H1 (cell line): Measurements from ENCODE around the gene DEFB118. TPM values are rescaled to one million over a fixed set of nuclear protein-coding genes. Genes with fewer than 3 reads are reported as not detected.

ENCODE experiments used
- CTCF ChIA-PET: fragments of 300-600 bp; sonication (Branson Sonifier 250); formaldehyde crosslinking; loops from one replicate; lab custom pipeline; 2021; ENCODE audit not compliant: partially characterized antibody; lab: Charles Lee
- POLR2A ChIA-PET: fragments of 300-600 bp; sonication (Branson Sonifier 250); formaldehyde crosslinking; loops from one replicate; lab custom pipeline; 2021; ENCODE audit warnings: inconsistent platforms; ENCODE audit not compliant: partially characterized antibody; lab: Charles Lee
- DNase-seq, 2 experiments: peaks; one replicate each; pipeline versions ENCODE4 v3.0.0 to v3.0.0-alpha.2; 2010 to 2022; ENCODE audit warnings: low spot score in 2 of 2, low read depth in 1 of 2, mixed read lengths in 1 of 2
- FAIRE-seq: peaks from 2 replicates; lab custom pipeline; 2011; peaks lifted over from hg19 to GRCh38; lab: Jason Lieb, UNC
- H2AFZ ChIP-seq: 2 replicates; pipeline ENCODE4 v1.8.1; 2012; ENCODE audit warnings: low read length, inconsistent platforms
- H2AK5ac ChIP-seq: 2 replicates; pipeline ENCODE4 v1.6.1; 2013; ENCODE audit warnings: low read depth, low read length
- H2BK120ac ChIP-seq: replicated peaks from 2 replicates; pipeline ENCODE3; 2013; ENCODE audit warnings: low read depth, low read length, inconsistent platforms
- H2BK12ac ChIP-seq: 2 replicates; pipeline ENCODE4 v1.6.1; 2013; ENCODE audit warnings: low read depth, low read length
- H2BK15ac ChIP-seq: 2 replicates; pipeline ENCODE4 v1.6.1; 2013; ENCODE audit warnings: low read length
- H2BK20ac ChIP-seq: 2 replicates; pipeline ENCODE4 v1.6.1; 2013; ENCODE audit warnings: low read length
- H2BK5ac ChIP-seq: 2 replicates; pipeline ENCODE4 v1.6.1; 2013; ENCODE audit warnings: low read depth, low read length
- H3K14ac ChIP-seq: 2 replicates; pipeline ENCODE4 v1.6.1; 2013; ENCODE audit warnings: inconsistent platforms; ENCODE audit not compliant: insufficient read length
- H3K18ac ChIP-seq: 2 replicates; pipeline ENCODE4 v1.6.1; 2013; ENCODE audit warnings: low read length; ENCODE audit errors: extremely low read depth
- H3K23ac ChIP-seq: 2 replicates; pipeline ENCODE4 v1.6.1; 2013; ENCODE audit warnings: inconsistent platforms; ENCODE audit not compliant: insufficient read length
- H3K23me2 ChIP-seq: 2 replicates; pipeline ENCODE4 v1.6.1; 2013; ENCODE audit warnings: low read depth, low read length
- H3K27ac ChIP-seq: 2 replicates; pipeline ENCODE4 v1.6.1; 2011; ENCODE audit warnings: low read depth, low read length, inconsistent platforms
- H3K27me3 ChIP-seq, 4 experiments: replicated peaks in 1 of 4; 1 replicate in 1 of 4; 2 replicates in 3 of 4; pipeline versions ENCODE4 v1.6.1 to v1.8.1; 2011 to 2013; ENCODE audit warnings: low read length in 3 of 4, mild to moderate bottlenecking in 3 of 4, inconsistent platforms in 2 of 4, mixed read lengths in 2 of 4, moderate library complexity in 1 of 4; ENCODE audit not compliant: control insufficient read depth in 3 of 4, insufficient read depth in 3 of 4; ENCODE audit errors: extremely low read depth in 1 of 4
- H3K36me3 ChIP-seq, 4 experiments: 2 replicates each; pipeline versions ENCODE4 v1.6.1 to v1.8.1; 2011 to 2013; ENCODE audit warnings: mild to moderate bottlenecking in 4 of 4, low read length in 3 of 4, moderate library complexity in 2 of 4, control low read depth in 1 of 4, inconsistent platforms in 1 of 4; ENCODE audit not compliant: insufficient read depth in 4 of 4, control insufficient read depth in 2 of 4
- H3K4ac ChIP-seq: replicated peaks from 2 replicates; pipeline ENCODE3; 2013; ENCODE audit warnings: low read length, low read depth, mixed read lengths, inconsistent platforms; ENCODE audit not compliant: insufficient read length
- H3K4me1 ChIP-seq, 4 experiments: replicated peaks in 1 of 4; 1 replicate in 1 of 4; 2 replicates in 3 of 4; pipeline versions ENCODE4 v1.6.1 to v1.8.1; 2011 to 2013; ENCODE audit warnings: low read length in 3 of 4, inconsistent platforms in 2 of 4, mixed read lengths in 1 of 4; ENCODE audit not compliant: insufficient read depth in 4 of 4, control insufficient read depth in 3 of 4
- H3K4me2 ChIP-seq, 2 experiments: 2 replicates each; pipeline versions ENCODE4 v1.6.1 to v1.8.1; 2011 to 2013; ENCODE audit warnings: low read depth in 2 of 2, low read length in 2 of 2, control low read depth in 1 of 2, inconsistent platforms in 1 of 2, mild to moderate bottlenecking in 1 of 2; ENCODE audit not compliant: insufficient read depth in 1 of 2
- H3K4me3 ChIP-seq, 4 experiments: fragments of 200-600, 300-600 bp in 1 of 4; sonication (generic), shearing (Covaris generic), sonication (Bioruptor Twin) in 1 of 4; 2 replicates each; pipeline versions ENCODE4 v1.5.1 to v1.8.1; 2011 to 2016; ENCODE audit warnings: low read length in 4 of 4, low read depth in 3 of 4, control low read depth in 2 of 4, inconsistent platforms in 2 of 4, mild to moderate bottlenecking in 2 of 4, mixed read lengths in 1 of 4, moderate library complexity in 1 of 4; ENCODE audit not compliant: insufficient read depth in 2 of 4; ENCODE audit errors: extremely low read depth in 1 of 4
- H3K56ac ChIP-seq: replicated peaks from 2 replicates; pipeline ENCODE3; 2013; ENCODE audit warnings: low read depth, mild to moderate bottlenecking, mixed read lengths, low read length, inconsistent platforms; ENCODE audit not compliant: insufficient read length
- H3K79me1 ChIP-seq: 2 replicates; pipeline ENCODE4 v1.6.1; 2013; ENCODE audit warnings: low read depth, low read length, control low read depth
- H3K79me2 ChIP-seq, 2 experiments: 2 replicates each; pipeline versions ENCODE4 v1.6.1 to v1.8.1; 2012 to 2013; ENCODE audit warnings: low read length in 2 of 2, mild to moderate bottlenecking in 2 of 2, inconsistent platforms in 1 of 2; ENCODE audit not compliant: insufficient read depth in 2 of 2, control insufficient read depth in 1 of 2
- H3K9ac ChIP-seq, 4 experiments: replicated peaks in 1 of 4; 1 replicate in 1 of 4; 2 replicates in 3 of 4; pipeline versions ENCODE4 v1.6.1 to v1.8.1; 2011 to 2013; ENCODE audit warnings: low read depth in 3 of 4, low read length in 3 of 4, control low read depth in 2 of 4, mild to moderate bottlenecking in 2 of 4, moderate library complexity in 2 of 4, inconsistent platforms in 1 of 4; ENCODE audit errors: extremely low read depth in 1 of 4
- H3K9me3 ChIP-seq, 2 experiments: 2 replicates each; pipeline versions ENCODE4 v1.6.1 to v1.8.1; 2012 to 2013; ENCODE audit warnings: mild to moderate bottlenecking in 2 of 2, moderate library complexity in 2 of 2, control low read depth in 1 of 2, inconsistent platforms in 1 of 2, low read depth in 1 of 2, low read length in 1 of 2, mixed read lengths in 1 of 2; ENCODE audit not compliant: insufficient read depth in 2 of 2
- H4K20me1 ChIP-seq, 2 experiments: replicated peaks in 1 of 2; 2 replicates each; pipeline versions ENCODE3 to v1.8.1; 2011 to 2013; ENCODE audit warnings: inconsistent platforms in 2 of 2, low read length in 2 of 2, mild to moderate bottlenecking in 1 of 2; ENCODE audit not compliant: insufficient read depth in 2 of 2, control insufficient read depth in 1 of 2
- H4K5ac ChIP-seq: 2 replicates; pipeline ENCODE4 v1.6.1; 2013; ENCODE audit warnings: low read length, low read depth, mixed read lengths, inconsistent platforms; ENCODE audit not compliant: insufficient read length
- H4K8ac ChIP-seq: 2 replicates; pipeline ENCODE4 v1.8.0; 2013; ENCODE audit warnings: mild to moderate bottlenecking, moderate library complexity, low read length, inconsistent platforms; ENCODE audit not compliant: insufficient read depth; ENCODE audit errors: extremely low read depth
- H4K91ac ChIP-seq: replicated peaks from 2 replicates; pipeline ENCODE3; 2013; ENCODE audit warnings: low read length, mixed read lengths, inconsistent platforms; ENCODE audit not compliant: insufficient read length
- BCL11A ChIP-seq, 2 experiments: IDR thresholded peaks; one replicate each; pipeline ENCODE4 v1.6.1; 2011; ENCODE audit warnings: low read depth in 2 of 2, low read length in 2 of 2, mild to moderate bottlenecking in 2 of 2
- CREB1 ChIP-seq: IDR thresholded peaks from 2 replicates; pipeline ENCODE4 v1.6.1; 2012; ENCODE audit warnings: inconsistent platforms
- HDAC6 ChIP-seq: IDR thresholded peaks from one replicate; pipeline ENCODE4 v1.7.1; 2012; ENCODE audit warnings: low read depth, mild to moderate bottlenecking, inconsistent platforms, low read length, moderate library complexity
- POLR2A ChIP-seq, 2 experiments: IDR thresholded peaks; 1 replicate in 1 of 2; 2 replicates in 1 of 2; pipeline ENCODE4 v1.6.1; 2011; ENCODE audit warnings: low read depth in 2 of 2, low read length in 2 of 2, mild to moderate bottlenecking in 2 of 2; ENCODE audit errors: control extremely low read depth in 1 of 2
- POU5F1 ChIP-seq: IDR thresholded peaks from 2 replicates; pipeline ENCODE4 v1.6.1; 2011; ENCODE audit warnings: low read depth, mild to moderate bottlenecking, low read length, moderate library complexity
- RBBP5 ChIP-seq: IDR thresholded peaks from 2 replicates; pipeline ENCODE4 v1.7.1; 2012; ENCODE audit warnings: low read depth, mild to moderate bottlenecking, inconsistent platforms, low read length, moderate library complexity, borderline replicate concordance
- RNF2 ChIP-seq: fragments of 200-900, 300-1000 bp; sonication (generic); IDR thresholded peaks from 2 replicates; pipeline ENCODE4 v1.7.1; 2016; ENCODE audit warnings: borderline replicate concordance, low read depth, mild to moderate bottlenecking, antibody characterized with exemption, low read length; ENCODE audit not compliant: poor library complexity, severe bottlenecking; ENCODE audit errors: missing control alignments
- SIRT6 ChIP-seq: IDR thresholded peaks from one replicate; pipeline ENCODE4 v1.7.1; 2012; ENCODE audit warnings: low read length, inconsistent platforms
- SP2 ChIP-seq: IDR thresholded peaks from 2 replicates; pipeline ENCODE4 v1.6.1; 2012; ENCODE audit warnings: mild to moderate bottlenecking, low read length, inconsistent platforms
- TCF12 ChIP-seq: IDR thresholded peaks from 2 replicates; pipeline ENCODE4 v1.6.1; 2011; ENCODE audit warnings: low read depth, mild to moderate bottlenecking, low read length
- WGBS, 2 experiments: shearing (Covaris generic) in 1 of 2; methylation state at CpG; one replicate each; pipeline versions ENCODE4 v1.1.6 to v1.1.7; 2013 to 2015; ENCODE audit warnings: low lambda C conversion rate in 2 of 2, mixed read lengths in 2 of 2, inconsistent platforms in 1 of 2, low coverage in 1 of 2, missing lambda C conversion rate in 1 of 2; ENCODE audit not compliant: insufficient replicate concordance in 2 of 2, insufficient coverage in 1 of 2, insufficient read length in 1 of 2; ENCODE audit errors: extremely low coverage in 1 of 2, missing lambda C conversion rate in 1 of 2; 5-methylcytosine and 5-hydroxymethylcytosine counted together
- polyA plus RNA-seq, 7 experiments: library from polyadenylated mRNA; depleted of rRNA in 3 of 7; stranded (reverse) in 5 of 7; unstranded in 2 of 7; fragments of >200 nt in 5 of 7; fragments of 200-250 nt in 2 of 7; gene quantifications; 1 replicate in 5 of 7; 2 replicates in 1 of 7; 4 replicates in 1 of 7; pipeline versions ENCODE4 v1.2.1 to v1.2.3, GENCODE V29; 2011 to 2013; ENCODE audit warnings: missing spikeins in 2 of 7, mixed read lengths in 2 of 7
- total RNA-seq: library from RNA; stranded (reverse); fragmentation: NEBNext Ultra II Directional; extraction: Animal tissue kit (Norgen Biotek cat#: 25700); gene quantifications from 2 replicates; pipeline ENCODE4 v1.2.1, GENCODE V29; 2021
- TF ChIP-seq, protein P1 (sequence below): IDR thresholded peaks from 2 replicates; pipeline ENCODE4 v1.6.1; 2011; ENCODE audit warnings: low read depth, mild to moderate bottlenecking, low read length; ENCODE audit not compliant: insufficient read depth
- TF ChIP-seq, protein P2 (sequence below), 3 experiments: IDR thresholded peaks; 1 replicate in 2 of 3; 2 replicates in 1 of 3; pipeline versions ENCODE4 v1.5.1 to v1.6.1; 2011; ENCODE audit warnings: low read length in 3 of 3, mild to moderate bottlenecking in 3 of 3, inconsistent platforms in 2 of 3, low read depth in 1 of 3, moderate library complexity in 1 of 3; ENCODE audit not compliant: insufficient read depth in 1 of 3; ENCODE audit errors: control extremely low read depth in 1 of 3

The DEFB118 gene
- total and polyA plus RNA-seq, 2 of the 8 experiments (the other 6 are each of a cell fraction or from before 2014, with no cell fraction given), result not detected

DNA sequence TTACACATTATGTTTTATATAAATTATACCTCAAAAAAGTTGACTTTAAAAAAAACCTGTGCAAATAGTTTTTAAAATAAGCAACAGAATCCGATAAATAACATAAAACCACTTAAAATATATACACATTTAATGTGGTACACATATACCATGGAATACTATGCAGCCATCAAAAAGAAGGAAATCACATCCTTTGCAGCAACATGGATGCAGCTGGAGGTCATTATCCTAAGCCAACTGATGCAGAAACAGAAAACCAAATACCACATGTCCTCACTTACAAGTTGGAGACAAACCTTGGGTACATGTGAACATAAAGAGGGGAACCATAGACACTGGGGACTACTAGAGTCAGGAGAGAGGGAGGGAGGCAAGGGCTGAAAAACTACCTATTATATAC, 41.6 kb downstream of the DEFB118 start:
- H3K36me3 ChIP-seq, result no peaks in the 10 kb centered on the region
- no peak overlapping the region for H3K4me2 ChIP-seq
- H3K56ac ChIP-seq, result no peak overlapping the region
- no peak overlapping the region for H2AK5ac ChIP-seq
- H3K27ac ChIP-seq, result no peak overlapping the region
- no peak overlapping the region for H2BK120ac ChIP-seq
- WGBS, 2 experiments, result 71% methylated on average over 1 of the region's 1 CpG; no CpG with 5 or more reads in 1 of the 2 experiments
- H3K27me3 ChIP-seq, result no peaks in the 10 kb centered on the region
- H3K23ac ChIP-seq, result no peak overlapping the region
- no peaks in the 10 kb centered on the region for H3K79me2 ChIP-seq
- no peak overlapping the region for H3K4me3 ChIP-seq
- FAIRE-seq, result no peak
- no peaks in the 10 kb centered on the region for H3K23me2 ChIP-seq
- H3K79me1 ChIP-seq, result no peaks in the 10 kb centered on the region
- H4K91ac ChIP-seq, result no peak overlapping the region
- H2AFZ ChIP-seq, result no peak overlapping the region
- no peak overlapping the region for H2BK12ac ChIP-seq
- no peak for DNase-seq
- no peak overlapping the region for H3K9ac ChIP-seq
- no peak overlapping the region for H2BK15ac ChIP-seq
- no peak overlapping the region for H3K4ac ChIP-seq
- H3K14ac ChIP-seq, result no peak overlapping the region
- ChIA-PET POLR2A (no interaction called here), CTCF (no interaction called here)
- H4K5ac ChIP-seq, result no peak overlapping the region
- H4K8ac ChIP-seq, result no peak overlapping the region
- no peak overlapping the region for H2BK20ac ChIP-seq
- no peak overlapping the region for H3K18ac ChIP-seq
- no peak overlapping the region for H2BK5ac ChIP-seq
- H3K9me3 ChIP-seq, result peaks cover 75 to 82% of the 10 kb centered on the region in 2 experiments
- no peaks in the 10 kb centered on the region for H4K20me1 ChIP-seq
- H3K4me1 ChIP-seq, result no peaks in the 10 kb centered on the region
- TF ChIP-seq RBBP5, result no peak
- TF ChIP-seq CREB1, result no peak
- TF ChIP-seq, protein P1, sequence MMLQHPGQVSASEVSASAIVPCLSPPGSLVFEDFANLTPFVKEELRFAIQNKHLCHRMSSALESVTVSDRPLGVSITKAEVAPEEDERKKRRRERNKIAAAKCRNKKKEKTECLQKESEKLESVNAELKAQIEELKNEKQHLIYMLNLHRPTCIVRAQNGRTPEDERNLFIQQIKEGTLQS, result no peak
- no peak for TF ChIP-seq RNF2
- TF ChIP-seq POLR2A (IDR thresholded peaks at IDR 0.05; ENCODE audit: control extremely low read depth in 1 of 2, low read depth in 2 of 2, low read length in 2 of 2), result no peak
- TF ChIP-seq POU5F1, result no peak
- no peak for TF ChIP-seq BCL11A (IDR thresholded peaks at IDR 0.05; ENCODE audit: low read depth in 2 of 2, low read length in 2 of 2)
- TF ChIP-seq SP2, result no peak
- TF ChIP-seq TCF12, result no peak
- TF ChIP-seq HDAC6, result no peak
- no peak for TF ChIP-seq SIRT6
- TF ChIP-seq, protein P2, sequence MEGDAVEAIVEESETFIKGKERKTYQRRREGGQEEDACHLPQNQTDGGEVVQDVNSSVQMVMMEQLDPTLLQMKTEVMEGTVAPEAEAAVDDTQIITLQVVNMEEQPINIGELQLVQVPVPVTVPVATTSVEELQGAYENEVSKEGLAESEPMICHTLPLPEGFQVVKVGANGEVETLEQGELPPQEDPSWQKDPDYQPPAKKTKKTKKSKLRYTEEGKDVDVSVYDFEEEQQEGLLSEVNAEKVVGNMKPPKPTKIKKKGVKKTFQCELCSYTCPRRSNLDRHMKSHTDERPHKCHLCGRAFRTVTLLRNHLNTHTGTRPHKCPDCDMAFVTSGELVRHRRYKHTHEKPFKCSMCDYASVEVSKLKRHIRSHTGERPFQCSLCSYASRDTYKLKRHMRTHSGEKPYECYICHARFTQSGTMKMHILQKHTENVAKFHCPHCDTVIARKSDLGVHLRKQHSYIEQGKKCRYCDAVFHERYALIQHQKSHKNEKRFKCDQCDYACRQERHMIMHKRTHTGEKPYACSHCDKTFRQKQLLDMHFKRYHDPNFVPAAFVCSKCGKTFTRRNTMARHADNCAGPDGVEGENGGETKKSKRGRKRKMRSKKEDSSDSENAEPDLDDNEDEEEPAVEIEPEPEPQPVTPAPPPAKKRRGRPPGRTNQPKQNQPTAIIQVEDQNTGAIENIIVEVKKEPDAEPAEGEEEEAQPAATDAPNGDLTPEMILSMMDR (IDR thresholded peaks at IDR 0.05; ENCODE audit: control extremely low read depth in 1 of 3, insufficient read depth in 1 of 3, low read depth in 1 of 3, low read length in 3 of 3), result no peak
